PC-9 (cell line): ENCODE results near the gene NOS1AP.

Experiments used
- CTCF ChIP-seq: fragments of 200-600 bp; sonication (generic); conservative IDR thresholded peaks from 2 replicates; pipeline ENCODE4 v1.6.1; 2017; ENCODE audit warnings: mixed run types, antibody characterized with exemption, mild to moderate bottlenecking, moderate library complexity
- EZH2 ChIP-seq: fragments of 200-600 bp; sonication (generic); IDR thresholded peaks from 2 replicates; pipeline ENCODE4 v1.8.0; 2017; ENCODE audit warnings: antibody characterized with exemption, low read depth

DNA sequence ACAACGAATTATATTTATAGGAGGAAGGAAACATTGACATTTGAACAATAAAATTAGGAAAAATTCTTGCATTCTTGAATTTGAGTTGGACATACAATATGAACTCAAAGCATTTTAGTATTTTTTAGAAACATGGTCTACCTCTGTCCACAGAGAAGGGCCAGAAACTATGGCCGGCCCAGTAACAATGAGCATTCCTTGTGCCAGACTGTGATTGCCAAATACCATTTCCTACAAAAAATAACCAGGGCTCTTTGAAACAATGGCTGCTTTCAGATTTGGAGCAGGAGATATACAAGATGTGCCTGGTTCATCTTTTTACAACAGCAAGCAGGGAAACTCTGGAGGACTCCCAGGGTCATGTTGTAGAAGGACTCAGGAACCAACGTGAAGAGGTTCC, 38.4 kb downstream of the NOS1AP start:
- TF ChIP-seq CTCF (no peak), EZH2 (no peak)
